Measurements from ENCODE around the gene PTPRE.

PTPRE gene

DNA sequence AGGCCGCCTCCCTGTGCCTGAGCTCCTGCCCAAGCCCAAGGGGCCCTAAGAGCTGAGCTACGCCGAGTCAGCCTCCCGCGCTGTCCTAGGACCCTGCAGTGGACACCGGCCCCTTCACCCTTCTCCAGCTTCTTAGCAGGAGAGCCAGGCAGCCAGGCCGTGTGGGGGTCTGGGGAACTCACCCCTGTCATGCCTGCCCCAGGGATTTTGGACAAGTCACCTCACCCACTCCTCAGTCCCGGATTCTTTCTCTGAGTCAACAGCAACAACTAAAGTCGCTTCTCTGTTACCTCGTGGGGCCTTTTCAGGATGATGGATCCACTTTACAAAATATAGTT, 140.0 kb downstream of the PTPRE start:
- DNase-seq (ENCODE audit: low spot score): no peak

DNA sequence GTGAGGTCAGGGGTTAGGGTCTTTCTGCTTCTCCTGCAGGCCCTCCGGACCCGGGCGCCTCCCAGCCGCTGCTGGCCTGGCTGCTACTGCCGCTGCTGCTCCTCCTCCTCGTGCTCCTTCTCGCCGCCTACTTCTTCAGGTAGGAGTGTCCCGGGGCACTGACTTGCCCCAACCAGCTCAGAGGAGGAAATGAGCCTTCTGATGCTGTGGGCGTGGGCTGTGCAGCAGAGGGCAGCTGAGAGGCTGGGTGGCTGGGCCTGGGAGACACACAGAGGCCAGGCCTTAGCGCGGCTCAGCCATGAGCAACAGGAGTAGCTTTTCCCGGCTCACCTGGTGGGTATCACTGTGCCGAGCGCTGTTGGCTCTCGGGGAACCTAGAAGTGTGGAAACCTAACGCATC, 140.4 kb downstream of the PTPRE start:
- DNase-seq (ENCODE audit: low spot score): peak; percentile 12

DNA sequence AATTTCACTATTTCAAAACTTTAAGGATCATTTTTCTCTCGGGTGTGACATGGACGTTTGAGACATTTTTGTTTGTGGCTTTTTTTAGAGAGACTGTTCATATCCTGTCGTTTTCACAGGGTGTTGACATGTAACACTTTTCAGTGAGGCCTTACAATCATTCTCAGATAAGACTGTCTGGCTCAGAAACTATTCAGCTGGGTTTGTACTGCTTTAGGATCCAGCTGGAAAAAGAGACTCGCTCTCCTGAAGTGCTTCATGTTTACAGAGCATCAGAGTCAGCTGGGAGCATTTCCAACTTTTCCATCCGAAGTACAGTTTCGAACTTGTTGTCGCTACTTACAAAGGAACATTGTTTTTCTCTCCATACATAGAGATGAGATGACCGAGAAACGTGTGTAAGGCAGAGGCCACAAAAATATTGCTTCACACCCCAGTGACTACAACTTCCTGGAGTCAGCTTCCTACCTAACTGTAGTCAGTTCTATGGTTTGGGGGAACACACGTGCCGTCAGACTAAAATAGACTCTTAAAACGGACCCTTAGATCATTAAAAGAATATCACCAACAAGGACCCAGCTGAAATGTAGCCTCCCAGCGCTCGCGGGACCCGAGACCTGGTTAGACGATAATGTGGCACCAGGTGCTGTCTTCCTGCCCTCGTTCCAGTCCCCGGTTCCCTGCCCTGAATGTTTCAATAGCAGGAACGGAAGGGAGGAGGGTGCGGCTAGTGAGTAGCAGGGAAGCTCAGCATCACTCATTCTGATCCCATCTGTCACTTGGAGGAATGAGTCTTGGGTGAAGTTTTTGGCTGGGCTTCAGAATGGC, 141.3 kb downstream of the PTPRE start:
- DNase-seq (ENCODE audit: low spot score): no peak

DNA sequence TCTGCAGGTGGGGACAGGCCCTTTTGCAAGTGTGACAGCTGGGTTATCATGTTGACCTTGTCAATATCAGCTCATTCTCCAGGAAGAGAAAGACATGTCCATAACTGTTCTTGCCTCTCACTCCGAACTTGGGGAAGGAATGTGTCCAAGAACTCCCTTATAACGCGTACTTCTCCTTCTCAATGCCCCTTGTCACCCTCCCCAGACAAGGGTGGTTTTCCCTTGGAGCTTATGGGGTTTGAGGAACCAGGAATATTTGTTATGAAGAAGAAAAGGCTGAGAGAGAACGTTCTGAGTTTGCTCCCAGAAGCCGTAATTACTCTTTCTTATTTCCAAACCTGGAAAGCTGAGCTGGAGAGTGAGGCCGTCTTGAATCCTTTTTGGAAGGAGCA, 141.9 kb downstream of the PTPRE start:
- DNase-seq (ENCODE audit: low spot score): no peak

DNA sequence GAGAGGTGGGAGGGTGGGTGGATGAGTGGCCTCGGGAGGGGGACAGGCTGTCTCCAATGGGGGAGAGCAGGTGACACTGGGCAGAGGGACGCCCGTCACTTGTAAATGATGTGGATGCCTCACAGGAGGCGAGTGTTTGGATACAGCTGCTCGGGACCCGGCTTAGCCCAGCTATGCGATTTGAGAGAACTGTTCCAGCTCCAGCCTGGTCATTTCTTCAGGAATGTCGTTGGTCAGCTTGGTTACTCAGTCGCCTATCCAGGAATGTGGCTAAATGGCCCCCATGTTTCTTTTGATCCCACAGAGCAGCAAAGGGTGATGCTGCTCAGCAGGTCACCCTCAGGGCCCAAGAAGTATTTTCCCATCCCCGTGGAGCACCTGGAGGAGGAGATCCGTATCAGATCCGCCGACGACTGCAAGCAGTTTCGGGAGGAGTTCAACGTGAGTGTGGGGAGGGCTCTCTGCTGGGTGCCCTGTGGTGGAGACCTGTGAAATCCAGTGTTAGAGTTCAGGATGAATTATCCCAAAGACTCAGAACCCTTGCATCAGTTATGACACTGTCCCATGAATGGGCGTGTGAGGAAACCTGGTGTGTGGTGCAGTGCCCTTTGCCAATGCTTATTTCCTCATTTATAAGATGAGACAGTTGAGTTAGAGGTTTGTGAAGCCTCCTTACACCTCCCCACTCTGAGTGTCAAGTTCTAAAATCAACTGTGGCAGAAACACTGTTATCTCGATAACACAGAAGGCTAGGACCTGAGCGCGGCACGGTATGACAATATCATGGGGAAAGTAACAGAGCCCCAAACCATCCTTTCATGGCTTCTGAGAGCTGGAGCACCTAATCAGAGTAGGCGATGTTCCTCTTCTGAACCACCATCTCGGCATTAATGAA, 142.6 kb downstream of the PTPRE start:
- no peak for DNase-seq (ENCODE audit: low spot score)

DNA sequence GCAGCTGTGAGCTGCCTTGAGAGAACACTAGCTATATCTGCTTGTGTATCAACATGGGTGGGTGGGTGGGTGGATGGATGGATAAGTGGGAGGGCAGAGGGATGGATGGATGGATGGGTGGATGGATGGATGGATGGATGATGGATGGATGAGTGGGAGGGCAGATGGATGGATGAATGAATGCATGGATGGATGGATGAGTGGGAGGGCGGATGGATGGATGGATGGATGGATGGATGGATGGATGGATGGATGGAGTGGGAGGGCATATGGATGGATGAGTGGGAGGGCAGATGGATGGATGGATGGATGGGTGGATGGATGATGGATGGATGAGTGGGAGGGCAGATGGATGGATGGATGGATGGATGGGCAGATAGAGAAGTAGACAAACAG, 143.2 kb downstream of the PTPRE start:
- DNase-seq (ENCODE audit: low spot score): no peak

DNA sequence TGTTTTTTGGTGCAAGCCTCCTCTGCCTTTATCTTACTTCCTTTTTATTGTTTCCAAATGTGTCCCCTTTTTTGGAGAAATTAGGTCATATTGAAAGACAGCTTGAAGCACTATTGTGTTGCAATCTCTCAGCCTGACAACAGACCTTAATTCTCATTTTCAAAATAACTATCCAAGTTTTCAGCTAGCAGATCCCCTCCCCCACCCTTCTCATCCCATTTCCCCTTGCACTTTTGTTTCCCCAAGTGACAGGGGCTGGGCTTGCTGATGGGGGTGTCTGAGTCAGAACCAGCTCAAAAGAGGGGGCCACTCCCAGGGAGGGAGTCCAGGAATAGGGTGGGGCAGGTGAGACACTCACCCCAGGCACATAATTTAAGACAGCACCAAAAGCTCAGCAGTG, 144.0 kb downstream of the PTPRE start:
- no peak for DNase-seq (ENCODE audit: low spot score)

DNA sequence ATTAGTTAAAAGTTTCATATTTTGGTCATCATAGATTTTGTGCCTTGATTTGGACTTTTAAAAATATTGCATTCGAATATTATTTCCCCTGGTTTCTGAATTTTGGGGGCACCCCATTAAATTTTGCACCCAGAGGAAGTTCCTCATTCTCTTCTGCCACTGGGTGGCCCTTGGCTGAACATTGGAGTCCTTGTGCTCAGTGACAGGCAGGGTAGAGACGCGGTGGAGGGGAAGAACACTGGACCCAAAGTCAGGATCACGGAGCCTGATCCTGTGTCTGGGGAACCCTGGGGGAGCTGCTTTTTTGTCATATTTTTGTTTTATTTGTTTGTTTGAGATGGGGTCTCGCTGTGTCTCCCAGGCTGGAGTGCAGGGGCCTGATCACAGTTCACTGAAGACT, 144.6 kb downstream of the PTPRE start:
- no peak for DNase-seq (ENCODE audit: low spot score)

DNA sequence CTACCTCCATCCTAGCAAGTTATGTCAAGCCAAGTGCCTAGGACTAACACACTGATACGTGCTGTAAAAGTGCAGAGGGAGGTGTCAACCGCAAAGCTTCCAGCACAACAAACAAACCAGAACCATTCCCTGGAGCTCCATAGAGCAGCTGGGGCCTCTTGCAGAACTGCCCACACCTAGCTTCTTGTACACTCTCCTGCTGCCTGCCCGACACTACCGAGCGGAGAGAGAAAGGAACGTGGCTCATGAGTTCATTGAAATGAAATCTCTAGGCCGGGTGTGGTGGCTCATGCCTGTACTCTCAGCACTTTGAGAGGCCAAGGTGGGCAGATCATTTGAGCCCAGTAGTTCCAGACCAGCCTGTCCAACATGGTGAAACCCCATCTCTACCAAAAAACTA, 145.8 kb downstream of the PTPRE start:
- DNase-seq (ENCODE audit: low spot score): no peak

DNA sequence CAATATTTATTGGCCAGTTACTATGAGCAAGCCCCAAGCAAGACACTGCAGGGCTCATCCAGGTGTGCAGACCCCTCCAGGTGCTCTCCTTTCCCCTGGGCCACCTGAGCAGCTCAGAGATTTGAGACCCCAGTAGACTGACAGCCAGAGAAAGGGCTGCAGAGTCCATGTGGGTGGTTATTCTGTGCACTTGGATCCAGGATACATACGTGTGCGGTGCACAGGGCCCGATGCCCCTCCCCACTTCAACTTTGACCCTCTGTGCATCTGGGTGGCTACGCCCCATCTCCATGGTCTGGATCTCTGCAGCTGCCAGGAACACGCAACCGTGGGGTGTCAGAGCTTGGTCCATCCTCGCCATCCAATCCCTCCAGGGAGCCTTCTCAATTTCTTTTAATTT, 146.5 kb downstream of the PTPRE start:
- no peak for DNase-seq (ENCODE audit: low spot score)

DNA sequence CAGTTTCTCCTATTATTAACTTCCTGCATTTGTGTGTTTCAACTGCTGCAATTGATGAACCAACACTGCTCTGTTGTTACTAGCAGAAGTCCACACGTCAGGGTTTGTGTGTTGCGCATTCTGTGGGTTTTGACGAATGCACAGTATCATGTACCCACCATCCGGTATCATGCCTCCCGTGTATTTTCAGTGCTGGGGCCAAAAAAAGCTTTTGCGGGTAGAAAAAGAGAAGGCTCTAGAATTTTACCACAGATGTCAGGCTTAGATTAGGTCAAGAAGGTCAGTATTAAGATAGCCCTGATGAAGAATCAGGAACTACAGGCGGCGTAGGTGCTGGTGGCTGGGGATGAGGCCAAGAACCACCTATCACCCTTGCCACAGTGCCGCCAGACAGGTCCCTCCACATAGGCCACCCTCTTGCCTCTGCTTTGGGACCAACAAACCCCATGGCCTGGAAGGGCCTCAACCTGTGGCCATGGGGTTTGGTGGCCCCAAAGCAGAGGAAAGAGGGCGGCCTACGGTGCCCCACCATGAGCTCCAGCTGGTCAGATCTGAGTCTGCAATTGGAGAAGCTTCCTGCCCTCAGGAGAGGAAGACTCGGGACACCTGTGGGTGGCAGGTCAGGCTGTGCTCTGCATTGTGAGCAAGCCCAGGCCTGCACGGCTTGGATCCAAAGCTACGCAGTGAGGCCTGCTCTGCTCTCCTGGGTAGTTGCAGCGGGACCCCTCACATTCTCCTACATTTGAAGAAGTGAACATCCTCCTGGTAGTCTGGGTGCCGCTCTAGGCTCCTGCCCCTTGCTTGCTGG, 147.5 kb downstream of the PTPRE start:
- DNase-seq (ENCODE audit: low spot score): no peak

DNA sequence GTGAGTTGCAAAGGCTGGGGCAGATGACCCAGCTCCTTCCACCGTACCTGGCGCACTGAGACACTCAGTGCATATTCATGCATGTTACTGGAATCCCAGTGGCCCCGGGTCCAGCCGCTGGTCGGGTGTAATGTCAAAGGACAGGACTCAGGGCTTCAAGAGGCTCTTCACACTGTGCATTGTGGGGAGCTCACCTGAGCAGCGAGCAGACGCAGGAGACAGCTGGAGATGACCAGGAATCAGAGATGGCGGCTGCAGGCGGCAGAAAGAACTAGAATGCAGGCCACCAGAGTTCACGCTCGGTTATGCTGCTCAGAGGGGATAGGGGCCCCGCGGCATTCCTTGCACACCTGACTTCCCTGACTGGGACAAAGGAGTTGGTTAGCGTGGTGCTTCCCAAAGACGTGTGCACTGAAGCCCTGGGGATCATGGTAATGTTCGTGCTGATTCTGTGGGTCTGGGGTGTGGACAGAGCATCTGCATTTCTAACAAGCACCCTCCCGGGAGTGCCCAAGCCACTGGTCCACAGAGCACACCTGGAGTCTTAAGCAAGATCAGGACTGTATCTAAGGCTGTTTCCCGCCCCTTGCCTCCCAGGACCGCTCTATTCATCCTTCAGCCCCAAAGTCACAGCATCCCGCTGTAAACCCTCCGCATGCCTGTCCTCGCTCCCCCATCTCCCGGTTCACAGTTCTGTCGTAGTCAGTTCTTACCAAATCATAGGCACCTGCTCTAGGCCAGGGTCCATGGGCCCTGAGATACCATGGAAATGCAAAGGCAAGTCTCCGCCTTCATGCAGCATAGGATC, 148.4 kb downstream of the PTPRE start:
- DNase-seq (ENCODE audit: low spot score): no peak

DNA sequence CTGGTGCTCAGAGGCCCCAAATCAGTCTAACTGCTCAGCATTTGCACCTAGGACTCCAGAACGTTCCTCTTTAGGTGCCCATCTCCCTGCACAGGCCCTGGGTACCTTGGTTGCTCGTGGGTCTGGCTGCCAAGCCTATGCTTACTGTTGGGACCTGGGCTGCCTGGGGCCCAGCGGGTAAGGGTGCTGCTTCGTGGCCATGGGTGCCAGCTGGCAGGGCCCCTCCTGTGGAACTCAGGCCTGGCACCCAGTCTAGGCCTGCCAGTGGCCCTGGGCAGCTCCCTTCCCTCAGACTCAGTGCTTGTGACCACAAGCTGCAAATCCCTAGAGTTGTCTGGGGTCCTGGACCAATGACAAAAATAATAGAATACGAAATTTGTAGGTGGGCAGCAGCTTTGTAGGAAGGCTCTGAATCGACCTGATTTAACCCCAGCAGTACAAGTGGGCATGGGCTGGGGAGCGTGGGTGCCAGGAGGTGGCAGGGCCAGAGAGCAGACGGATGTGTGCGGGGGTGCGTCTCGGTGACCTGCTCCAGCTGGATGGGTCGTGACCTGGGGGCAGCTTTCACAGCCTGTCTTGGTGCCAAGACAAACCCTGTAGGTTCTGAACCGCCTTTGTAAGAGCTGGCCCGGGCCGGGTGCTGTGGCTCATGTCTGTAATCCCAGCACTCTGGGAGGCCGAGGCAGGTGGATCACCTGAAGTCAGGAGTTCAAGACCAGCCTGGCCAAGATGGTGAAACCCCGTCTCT, 149.6 kb downstream of the PTPRE start:
- DNase-seq (ENCODE audit: low spot score): no peak

DNA sequence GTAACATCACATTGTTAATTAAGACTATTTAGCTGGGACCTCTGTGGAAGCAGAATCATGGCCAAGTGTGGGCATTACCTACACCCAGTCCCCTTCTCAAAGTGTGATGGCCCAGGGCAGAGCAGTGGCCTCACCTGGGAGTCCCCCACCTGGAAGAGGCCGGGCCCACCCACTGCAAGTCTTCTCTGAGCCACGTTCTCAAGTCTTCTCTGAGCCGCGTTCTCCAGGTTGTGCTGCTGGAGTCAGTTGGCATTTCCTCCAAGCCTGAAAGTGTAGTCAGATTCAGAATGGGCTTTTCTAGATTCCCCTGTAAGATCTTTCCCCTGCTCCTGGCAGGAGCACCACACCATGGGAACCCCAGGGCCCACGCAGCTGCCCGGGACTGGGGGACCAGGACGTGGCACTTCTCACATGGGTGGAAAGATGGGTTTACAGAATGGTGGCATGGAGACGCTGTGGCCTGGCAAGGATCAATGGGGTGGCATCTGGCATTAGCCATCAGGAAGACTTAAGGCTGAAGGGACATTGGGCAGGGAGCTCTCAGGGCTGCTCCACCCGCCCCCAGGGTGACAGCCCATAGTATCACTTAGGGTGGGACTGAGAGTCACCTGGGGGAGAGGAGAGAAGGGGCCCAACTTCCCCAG, 151.3 kb downstream of the PTPRE start:
- no peak for DNase-seq (ENCODE audit: low spot score)

DNA sequence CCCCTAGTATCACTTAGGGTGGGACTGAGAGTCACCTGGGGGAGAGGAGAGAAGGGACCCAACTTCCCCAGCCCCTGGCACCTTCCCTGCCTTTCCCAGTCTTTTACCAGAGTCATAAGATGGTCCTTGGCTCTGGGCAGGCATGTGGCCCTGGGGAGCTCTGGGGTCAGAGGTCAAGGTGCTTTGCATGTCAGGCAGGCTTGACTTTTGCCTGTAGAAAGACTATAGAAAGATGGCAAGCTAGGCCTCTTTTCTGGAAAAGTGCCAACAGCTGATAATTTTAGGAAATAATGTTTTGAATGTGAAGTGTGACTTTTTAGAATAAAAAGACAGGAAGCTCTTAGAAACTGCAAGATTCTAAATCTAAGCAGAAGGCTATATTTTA, 151.8 kb downstream of the PTPRE start:
- no peak for DNase-seq (ENCODE audit: low spot score)

DNA sequence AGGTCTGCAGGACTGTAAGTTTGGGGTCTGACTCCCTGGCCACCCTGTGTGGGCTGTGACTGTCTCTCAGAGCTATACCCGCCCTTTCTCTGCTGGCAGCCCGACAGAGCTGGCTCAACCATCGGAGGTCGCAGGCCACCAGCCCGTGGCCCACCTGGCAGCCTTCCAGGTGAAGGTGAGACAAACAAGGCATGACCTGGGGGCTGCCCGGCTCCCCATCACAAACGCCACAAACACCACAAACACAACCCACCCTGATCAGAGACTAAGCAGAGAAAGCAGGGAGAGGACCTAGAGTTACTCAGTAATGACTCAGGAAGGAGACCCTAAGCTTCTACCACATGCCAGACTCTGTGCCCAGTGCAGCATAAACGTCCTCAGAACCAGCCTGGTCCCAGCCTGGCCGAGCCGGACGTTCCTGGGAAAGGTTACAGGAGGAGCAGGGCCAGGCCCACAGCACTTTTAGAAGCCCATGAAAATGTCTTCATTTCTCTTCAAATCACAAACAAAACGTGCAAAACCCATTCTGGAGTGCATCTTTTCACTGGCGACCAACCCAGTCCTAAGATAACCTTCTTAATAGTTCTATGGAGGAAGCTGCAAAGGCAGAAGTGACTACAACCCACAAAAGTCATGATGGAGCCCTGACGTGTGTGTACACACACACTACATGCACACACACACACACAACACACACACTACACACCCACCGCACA, 152.5 kb downstream of the PTPRE start:
- DNase-seq (ENCODE audit: low spot score): no peak

DNA sequence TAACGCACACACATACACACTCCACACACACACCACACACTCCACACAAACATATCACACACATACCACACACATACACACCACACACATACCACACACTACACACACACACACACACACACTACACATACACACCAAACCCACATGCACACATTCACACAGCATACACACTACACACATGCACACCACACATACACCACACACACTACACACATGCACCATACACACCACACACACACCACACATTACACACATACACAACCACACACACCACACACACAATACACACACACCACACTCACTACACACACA, 153.0 kb downstream of the PTPRE start:
- DNase-seq (ENCODE audit: low spot score): no peak

DNA sequence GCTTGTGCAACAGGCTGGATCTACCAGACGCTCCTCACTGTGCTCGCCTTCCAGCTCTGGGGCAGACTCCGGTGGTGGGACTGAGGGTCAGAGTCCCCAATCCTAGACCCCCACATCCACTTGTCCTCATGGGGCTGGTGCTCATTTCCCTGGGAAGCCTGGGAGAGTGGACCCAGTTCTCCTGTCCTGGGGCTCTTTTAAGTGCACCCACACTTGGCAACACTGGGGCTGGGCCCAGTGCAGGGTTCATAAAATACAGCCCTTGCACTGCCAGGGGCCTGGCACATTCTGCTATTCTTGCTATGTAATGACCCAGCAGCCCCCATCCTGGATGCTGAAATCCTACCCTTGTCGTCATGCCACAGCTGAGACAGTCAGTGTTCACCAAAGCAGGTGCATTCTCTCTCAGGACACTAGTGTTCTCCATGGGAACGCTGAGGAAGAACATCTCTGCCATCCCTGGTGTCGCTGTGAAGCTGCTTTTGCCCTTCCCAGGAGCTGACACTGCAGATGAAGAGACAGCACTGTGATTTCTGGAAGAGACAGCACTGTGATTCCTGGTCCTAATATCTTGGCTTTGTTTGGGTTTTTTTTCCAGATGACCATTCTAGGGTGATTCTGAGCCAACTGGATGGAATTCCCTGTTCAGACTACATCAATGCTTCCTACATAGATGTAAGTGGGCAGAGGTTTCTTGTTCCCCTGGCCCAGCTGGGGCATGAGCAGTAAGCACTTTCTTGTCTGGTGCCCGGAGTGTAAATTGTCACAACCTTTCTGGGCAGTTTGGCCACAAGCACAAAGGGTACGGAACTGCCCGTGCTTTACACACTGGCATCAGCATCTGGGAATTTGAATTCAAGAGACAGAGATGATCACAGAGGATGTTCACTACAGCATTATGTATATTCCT, 153.7 kb downstream of the PTPRE start:
- DNase-seq (ENCODE audit: low spot score): no peak

All from hematopoietic multipotent progenitor cell treated with erythropoietin and hydrocortisone succinate and interleukin-3 and kit ligand, for 17 days (in vitro differentiated cells).